HEK293 (cell line): ENCODE measurements around the gene TDRD3.
A peak's percentile ranks its signal among the peaks of the same experiment; 100 is the strongest.

Experiments used
- CTCF ChIA-PET: fragments of 350-600 bp; formaldehyde crosslinking; extraction: SDS; loops from one replicate; lab custom pipeline; 2021; ENCODE audit warnings: antibody characterized with exemption; lab: Yijun Ruan, JAX
- POLR2A ChIA-PET: fragments of 300-600 bp; formaldehyde crosslinking; extraction: SDS; loops from one replicate; lab custom pipeline; 2020; ENCODE audit warnings: antibody characterized with exemption, inconsistent platforms; lab: Yijun Ruan, JAX
- H3K27ac ChIP-seq: fragments of 200-500 bp; sonication (Bioruptor generic); 2 replicates; pipeline ENCODE4 v1.5.1; 2014; ENCODE audit warnings: low read depth, low read length, control low read depth, inconsistent platforms; ENCODE audit errors: extremely low read depth
- H3K36me3 ChIP-seq, 2 experiments: fragments of 200-500 bp in 1 of 2; sonication (Bioruptor generic) in 1 of 2; 1 replicate in 1 of 2; 2 replicates in 1 of 2; pipeline ENCODE4 v1.5.1; 2014 to 2017; ENCODE audit warnings: inconsistent platforms in 2 of 2, low read length in 2 of 2; ENCODE audit not compliant: control insufficient read depth in 2 of 2, insufficient read depth in 1 of 2
- H3K4me1 ChIP-seq: fragments of 200-500 bp; sonication (Bioruptor generic); 2 replicates; pipeline ENCODE4 v1.5.1; 2014; ENCODE audit warnings: mild to moderate bottlenecking, low read length, inconsistent platforms; ENCODE audit not compliant: control insufficient read depth, insufficient read depth
- H3K4me3 ChIP-seq: 2 replicates; pipeline ENCODE4 v1.5.1; 2011; ENCODE audit warnings: low read depth, mild to moderate bottlenecking, control low read depth, low read length, moderate library complexity
- H3K9me3 ChIP-seq: fragments of 200-500 bp; sonication (Bioruptor generic); 2 replicates; pipeline ENCODE4 v1.5.1; 2014; ENCODE audit warnings: low read depth, low read length, inconsistent platforms; ENCODE audit not compliant: control insufficient read depth, insufficient read depth
- ATF2 ChIP-seq: fragments of 450-650 bp; formaldehyde crosslinking; IDR thresholded peaks from 2 replicates; pipeline ENCODE4 v1.5.1; 2016; ENCODE audit warnings: missing biosample characterization, missing genetic modification characterization, low read depth
- HOXC10 ChIP-seq: sonication (generic); formaldehyde crosslinking; IDR thresholded peaks from 2 replicates; pipeline ENCODE4 v1.8.1; 2023; ENCODE audit warnings: mild to moderate bottlenecking, missing genetic modification reagents
- HOXD13 ChIP-seq: sonication (generic); formaldehyde crosslinking; IDR thresholded peaks from 2 replicates; pipeline ENCODE4 v1.8.0; 2022; ENCODE audit warnings: missing genetic modification reagents, borderline replicate concordance
- SETDB1 ChIP-seq: IDR thresholded peaks from one replicate; pipeline ENCODE4 v1.6.1; 2017; ENCODE audit warnings: mild to moderate bottlenecking, low read length, moderate library complexity, mixed read lengths; ENCODE audit not compliant: insufficient read length
- ZFP41 ChIP-seq: fragments of 450-650 bp; formaldehyde crosslinking; IDR thresholded peaks from 2 replicates; pipeline ENCODE4 v1.5.1; 2016; ENCODE audit warnings: missing biosample characterization, missing genetic modification characterization, borderline replicate concordance
- ZNF112 ChIP-seq: fragments of 450-650 bp; formaldehyde crosslinking; IDR thresholded peaks from 2 replicates; pipeline ENCODE4 v1.5.0; 2017; ENCODE audit warnings: missing biosample characterization, missing genetic modification characterization
- ZNF146 ChIP-seq: fragments of 450-650 bp; formaldehyde crosslinking; IDR thresholded peaks from 2 replicates; pipeline ENCODE4 v1.5.1; 2016; ENCODE audit warnings: missing biosample characterization, missing genetic modification characterization
- ZNF18 ChIP-seq: fragments of 450-650 bp; formaldehyde crosslinking; IDR thresholded peaks from 2 replicates; pipeline ENCODE4 v1.5.1; 2016; ENCODE audit warnings: missing biosample characterization, missing genetic modification characterization
- ZNF221 ChIP-seq: fragments of 450-650 bp; formaldehyde crosslinking; IDR thresholded peaks from 2 replicates; pipeline ENCODE4 v1.5.1; 2017; ENCODE audit warnings: missing biosample characterization, missing genetic modification characterization, borderline replicate concordance
- ZNF223 ChIP-seq: fragments of 450-650 bp; formaldehyde crosslinking; IDR thresholded peaks from 2 replicates; pipeline ENCODE4 v1.5.1; 2016; ENCODE audit warnings: missing biosample characterization, missing genetic modification characterization
- ZNF280C ChIP-seq: fragments of 450-650 bp; formaldehyde crosslinking; IDR thresholded peaks from 2 replicates; pipeline ENCODE4 v1.5.1; 2016; ENCODE audit warnings: missing biosample characterization, missing genetic modification characterization
- ZNF292 ChIP-seq: fragments of 450-650 bp; formaldehyde crosslinking; IDR thresholded peaks from 2 replicates; pipeline ENCODE4 v1.5.1; 2016; ENCODE audit warnings: low read depth, missing biosample characterization, missing genetic modification characterization, borderline replicate concordance
- ZNF701 ChIP-seq: fragments of 450-650 bp; formaldehyde crosslinking; IDR thresholded peaks from 2 replicates; pipeline ENCODE4 v1.5.1; 2016; ENCODE audit warnings: missing biosample characterization, missing genetic modification characterization
- TF ChIP-seq, protein P1 (sequence below): fragments of 450-650 bp; formaldehyde crosslinking; IDR thresholded peaks from 2 replicates; pipeline ENCODE4 v1.5.1; 2016; ENCODE audit warnings: missing biosample characterization, missing genetic modification characterization
- TF ChIP-seq, protein P2 (sequence below): IDR thresholded peaks from 2 replicates; pipeline ENCODE4 v1.6.1; 2011; ENCODE audit warnings: mild to moderate bottlenecking, low read depth, low read length, borderline replicate concordance

The TDRD3 gene

GRCh38 chr13:60352644-60353043 is 44.4 kb upstream of the TDRD3 start:
- no peak overlapping the region for H3K27ac ChIP-seq
- ChIA-PET POLR2A (no interaction called here), CTCF (no interaction called here)
- H3K36me3 ChIP-seq = no peaks in the 10 kb centered on the region
- no peak overlapping the region for H3K4me3 ChIP-seq
- H3K9me3 ChIP-seq = no peaks in the 10 kb centered on the region
- TF ChIP-seq ZNF146 (tag by site-specific recombination) (peak; percentile 8; the same call in 1 of the 2 replicates), ZNF292 (tag by site-specific recombination) (no peak)
- TF ChIP-seq, protein P1, sequence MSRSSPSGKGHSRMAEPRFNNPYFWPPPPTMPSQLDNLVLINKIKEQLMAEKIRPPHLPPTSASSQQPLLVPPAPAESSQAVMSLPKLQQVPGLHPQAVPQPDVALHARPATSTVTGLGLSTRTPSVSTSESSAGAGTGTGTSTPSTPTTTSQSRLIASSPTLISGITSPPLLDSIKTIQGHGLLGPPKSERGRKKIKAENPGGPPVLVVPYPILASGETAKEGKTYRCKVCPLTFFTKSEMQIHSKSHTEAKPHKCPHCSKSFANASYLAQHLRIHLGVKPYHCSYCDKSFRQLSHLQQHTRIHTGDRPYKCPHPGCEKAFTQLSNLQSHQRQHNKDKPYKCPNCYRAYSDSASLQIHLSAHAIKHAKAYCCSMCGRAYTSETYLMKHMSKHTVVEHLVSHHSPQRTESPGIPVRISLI = no peak
- no peaks in the 10 kb centered on the region for H3K4me1 ChIP-seq

DNA sequence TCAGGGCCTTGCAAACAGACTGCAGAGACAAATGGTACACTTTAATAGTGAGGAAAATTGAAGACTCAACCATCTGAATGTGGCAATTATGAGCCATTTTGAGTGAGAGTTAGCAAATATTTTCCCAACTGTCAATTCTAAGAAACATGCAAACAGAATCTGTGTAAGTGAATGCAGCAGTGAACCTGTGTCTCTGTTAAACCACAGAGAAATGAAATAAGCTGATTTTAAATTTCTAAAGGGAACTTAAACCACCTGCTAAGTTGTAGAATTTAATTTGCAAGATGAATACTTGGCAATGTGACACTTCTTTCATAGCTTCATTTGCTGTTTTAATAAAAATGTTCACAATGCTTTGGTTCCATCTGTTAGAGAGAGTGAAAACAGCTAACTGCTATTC is 42.0 kb upstream of the TDRD3 start:
- no peaks in the 10 kb centered on the region for H3K4me1 ChIP-seq
- no peak for TF ChIP-seq SETDB1
- no peak for TF ChIP-seq ZNF18 (tag by site-specific recombination)
- TF ChIP-seq ZFP41 (tag by site-specific recombination) = no peak
- CTCF ChIA-PET = interaction anchor here (0.6 to 1.2 kb wide), 3 partner anchors 11 to 25 kb away, joined by 3 to 4 read pairs (median 3); no protein-coding TSS in a partner anchor
- no peaks in the 10 kb centered on the region for H3K36me3 ChIP-seq
- POLR2A ChIA-PET = no interaction called here
- no peak overlapping the region for H3K4me3 ChIP-seq
- no peaks in the 10 kb centered on the region for H3K9me3 ChIP-seq
- H3K27ac ChIP-seq = no peak overlapping the region

DNA sequence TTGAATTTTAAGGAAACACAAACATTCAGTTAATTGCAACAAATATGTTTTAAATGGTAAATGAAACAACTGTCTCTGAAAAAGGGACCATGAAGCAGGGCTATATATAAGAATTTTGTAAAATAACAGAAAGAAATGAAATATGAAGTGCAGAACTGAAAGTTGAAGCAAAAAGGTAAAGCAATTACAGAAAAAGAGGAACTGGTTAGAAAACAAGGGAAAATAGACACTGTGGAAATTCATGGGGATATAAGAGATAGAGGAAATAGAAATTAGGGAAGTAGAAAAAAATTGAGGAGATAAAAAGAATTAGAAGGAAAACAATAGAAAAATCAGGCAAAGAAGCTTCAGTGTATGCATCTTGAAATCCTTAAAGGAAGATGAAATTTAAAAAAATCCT is 40.0 kb upstream of the TDRD3 start:
- ChIA-PET POLR2A (interaction anchor here (0.6 kb wide), 1 partner anchor 84 kb away, joined by 3 read pairs; no protein-coding TSS in a partner anchor), CTCF (interaction anchor here (1.2 kb wide), 1 partner anchor 13 kb away, joined by 10 read pairs; no protein-coding TSS in a partner anchor)
- Histone ChIP-seq H3K9me3 (no peaks in the 10 kb centered on the region), H3K4me3 (no peak overlapping the region), H3K27ac (no peak overlapping the region), H3K36me3 (no peaks in the 10 kb centered on the region), H3K4me1 (no peaks in the 10 kb centered on the region)
- no peak for TF ChIP-seq ZNF112 (tag by site-specific recombination)
- no peak for TF ChIP-seq HOXD13 (CRISPR knock-in tag)
- TF ChIP-seq ZNF280C (tag by site-specific recombination) = no peak
- no peak for TF ChIP-seq HOXC10 (CRISPR knock-in tag)
- TF ChIP-seq ZNF221 (tag by site-specific recombination) = no peak
- TF ChIP-seq, protein P2, sequence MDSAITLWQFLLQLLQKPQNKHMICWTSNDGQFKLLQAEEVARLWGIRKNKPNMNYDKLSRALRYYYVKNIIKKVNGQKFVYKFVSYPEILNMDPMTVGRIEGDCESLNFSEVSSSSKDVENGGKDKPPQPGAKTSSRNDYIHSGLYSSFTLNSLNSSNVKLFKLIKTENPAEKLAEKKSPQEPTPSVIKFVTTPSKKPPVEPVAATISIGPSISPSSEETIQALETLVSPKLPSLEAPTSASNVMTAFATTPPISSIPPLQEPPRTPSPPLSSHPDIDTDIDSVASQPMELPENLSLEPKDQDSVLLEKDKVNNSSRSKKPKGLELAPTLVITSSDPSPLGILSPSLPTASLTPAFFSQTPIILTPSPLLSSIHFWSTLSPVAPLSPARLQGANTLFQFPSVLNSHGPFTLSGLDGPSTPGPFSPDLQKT = no peak

DNA sequence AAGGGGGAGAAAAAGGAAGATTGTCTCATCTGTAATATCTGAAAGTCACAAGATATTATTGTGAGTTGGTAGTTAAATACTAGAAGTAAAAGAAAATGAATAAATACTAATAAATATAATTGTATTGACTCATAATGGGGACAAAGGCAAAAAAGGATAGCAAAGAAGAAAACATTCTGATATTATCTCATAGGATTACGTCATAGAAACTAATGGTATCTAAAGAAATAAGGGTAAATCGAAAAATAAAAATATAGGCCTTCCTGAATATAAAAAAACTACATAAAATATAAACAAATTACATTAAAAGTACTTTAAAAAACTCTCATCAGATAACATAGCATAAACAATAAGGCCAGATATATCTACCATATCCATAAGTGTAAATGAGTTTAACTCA is 38.6 kb upstream of the TDRD3 start:
- Histone ChIP-seq H3K36me3 (no peaks in the 10 kb centered on the region), H3K4me1 (no peaks in the 10 kb centered on the region), H3K4me3 (no peak overlapping the region), H3K27ac (no peak overlapping the region), H3K9me3 (no peaks in the 10 kb centered on the region)
- CTCF ChIA-PET = no interaction called here
- POLR2A ChIA-PET = no interaction called here
- TF ChIP-seq ZNF223 = no peak
- 0 out of 2 replicates have a peak, but pooled peaks have one; percentile 47 for TF ChIP-seq ATF2 (tag by site-specific recombination)
- TF ChIP-seq ZNF701 (tag by site-specific recombination) = no peak
